GM21576 (cell line): ENCODE measurements around the gene KCNC2.
A peak's percentile ranks its signal among the peaks of the same experiment; 100 is the strongest.
"Not testable (repeated sequence)": the region's sequence is repeated elsewhere in the genome, so short reads cannot be mapped to it uniquely, and the experiment has no call there.

Experiments
- ATAC-seq: cut with Tn5 transposase; IDR thresholded peaks from one replicate; pipeline ENCODE4 v1.9.1; 2021; ENCODE audit warnings: mild to moderate bottlenecking, moderate library complexity; ENCODE audit not compliant: unreplicated experiment

Gene KCNC2

DNA sequence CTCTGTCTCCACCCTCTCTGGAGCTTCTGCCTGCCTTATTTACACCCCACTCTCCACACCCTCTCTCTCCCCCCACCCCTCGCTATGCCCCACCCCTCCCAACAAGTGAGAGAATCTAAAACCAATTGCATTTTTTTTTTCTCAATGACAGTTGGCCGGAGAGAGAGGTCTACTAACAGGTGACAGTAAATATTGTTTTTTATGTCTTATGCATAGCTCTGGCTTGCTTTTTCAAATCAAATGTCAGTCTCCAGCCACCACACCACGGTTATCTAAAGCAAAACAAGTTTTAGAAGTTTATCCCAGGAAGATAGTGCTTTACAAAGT, at the start of gene KCNC2:
KCNC2 (minus strand) TSS at position 28 of the 327 bp plus-strand sequence.
- ATAC-seq: no peak

DNA sequence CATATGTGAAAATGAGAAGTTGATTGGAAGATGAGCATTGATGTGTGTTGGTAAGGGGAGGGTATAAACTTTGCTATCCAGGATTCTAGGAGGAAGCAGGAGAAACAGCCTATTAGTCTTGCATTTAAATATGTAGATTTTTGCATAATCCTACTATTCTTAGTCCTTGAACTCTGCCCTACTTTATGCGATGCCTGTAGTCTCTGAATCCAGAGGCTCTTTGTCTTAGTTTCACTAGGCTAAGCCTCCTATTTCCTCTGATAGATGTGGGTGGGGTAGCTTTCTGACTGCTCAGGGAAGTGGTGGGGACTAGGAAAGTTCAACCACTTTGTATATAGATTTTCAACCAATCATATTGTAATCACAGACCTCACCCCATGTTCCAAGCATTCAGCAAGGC, 49.5 kb upstream of the KCNC2 start:
- no peak for ATAC-seq

DNA sequence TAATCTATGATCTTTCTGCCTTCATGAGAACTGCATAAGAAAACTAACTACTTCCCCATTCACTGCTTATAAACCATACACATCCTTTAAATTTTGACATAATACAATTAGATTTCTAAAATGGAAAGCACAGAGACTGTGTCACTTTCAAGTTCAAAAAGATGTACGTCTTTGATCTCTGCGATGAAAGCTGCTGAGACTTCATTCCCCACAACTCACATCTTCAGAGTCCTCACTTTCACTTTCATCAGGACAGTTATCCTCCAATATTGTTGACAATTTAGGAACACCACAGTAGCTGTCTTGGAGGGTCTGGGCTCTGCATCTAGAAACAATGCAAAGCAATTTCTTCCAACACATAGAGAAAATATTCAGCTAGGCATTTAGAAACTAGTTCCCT, 47.9 kb upstream of the KCNC2 start:
- no peak for ATAC-seq

DNA sequence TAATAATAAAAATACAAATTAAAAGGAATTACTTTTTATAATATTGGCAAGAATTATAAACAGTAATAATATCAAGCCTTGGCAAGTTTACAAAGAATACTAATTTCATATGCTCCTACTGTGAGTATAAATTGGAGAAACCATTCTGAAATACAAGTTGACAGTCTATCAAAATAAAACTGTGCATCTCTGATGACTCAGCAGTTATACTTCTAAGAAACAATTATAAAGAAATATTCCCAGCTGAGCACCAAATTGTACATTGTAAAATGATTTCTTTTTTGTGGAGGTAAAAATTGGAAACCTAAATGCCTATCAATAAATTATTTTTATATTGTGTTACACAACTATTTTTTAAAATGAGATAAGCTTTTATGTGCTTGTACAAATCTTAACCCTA, 35.5 kb upstream of the KCNC2 start:
- ATAC-seq: no peak

DNA sequence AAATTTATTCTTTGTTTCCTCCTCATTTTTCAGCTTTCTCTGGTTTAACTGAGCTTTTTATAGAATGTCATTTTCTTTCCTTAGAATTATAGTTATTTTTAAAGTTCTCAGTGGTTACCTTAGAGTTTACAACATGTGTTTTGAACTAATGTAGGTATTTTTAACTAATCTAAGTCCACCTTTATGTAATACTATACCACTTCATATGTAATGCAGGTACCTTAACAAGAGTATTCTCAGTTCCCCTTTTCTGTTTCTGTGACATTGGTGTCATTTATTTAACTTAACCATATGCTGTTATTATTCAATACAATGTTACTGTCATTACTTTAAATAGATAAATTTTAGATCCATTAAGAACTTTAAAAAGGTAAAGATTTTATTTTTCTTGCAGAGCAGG, 30.3 kb upstream of the KCNC2 start:
- peak; percentile 98 for ATAC-seq

DNA sequence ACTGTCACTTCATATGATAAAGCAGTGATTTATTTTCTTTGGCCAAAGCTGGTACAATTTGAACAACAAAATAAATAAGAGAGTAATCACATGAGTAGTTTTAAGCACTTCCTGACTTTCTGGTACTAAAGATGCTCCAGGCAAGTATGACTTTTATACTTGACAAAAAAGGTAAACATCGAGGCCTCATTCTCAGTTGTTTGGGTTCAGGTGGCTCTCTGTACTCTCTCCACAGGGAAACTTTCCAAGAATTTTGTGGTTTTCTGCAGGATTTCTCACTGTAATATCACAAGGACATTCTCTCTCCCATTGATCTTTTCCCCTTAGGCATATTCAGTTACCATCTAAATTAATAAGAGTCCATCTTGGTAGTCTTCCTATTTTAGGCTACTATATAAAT, 26.6 kb upstream of the KCNC2 start:
- ATAC-seq: no peak

DNA sequence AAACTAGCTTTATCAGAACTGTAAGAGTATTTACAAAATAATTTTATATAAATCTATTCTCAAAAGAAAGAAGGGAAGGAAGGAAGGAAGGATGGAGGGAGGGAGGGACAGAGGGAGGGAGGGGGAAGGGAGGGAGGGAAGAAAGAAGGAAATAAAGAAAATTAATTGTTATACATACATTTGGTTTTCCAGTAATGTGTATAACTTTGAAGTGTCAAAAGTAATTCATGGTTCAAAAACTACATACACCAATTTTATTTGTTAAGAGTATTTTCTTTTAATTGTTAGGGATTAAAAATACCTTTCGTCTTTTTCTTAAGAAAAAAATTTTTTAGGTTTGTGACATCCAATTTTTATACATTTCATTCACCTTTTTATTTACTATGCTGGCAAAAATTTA, 17.5 kb upstream of the KCNC2 start:
- no peak for ATAC-seq

DNA sequence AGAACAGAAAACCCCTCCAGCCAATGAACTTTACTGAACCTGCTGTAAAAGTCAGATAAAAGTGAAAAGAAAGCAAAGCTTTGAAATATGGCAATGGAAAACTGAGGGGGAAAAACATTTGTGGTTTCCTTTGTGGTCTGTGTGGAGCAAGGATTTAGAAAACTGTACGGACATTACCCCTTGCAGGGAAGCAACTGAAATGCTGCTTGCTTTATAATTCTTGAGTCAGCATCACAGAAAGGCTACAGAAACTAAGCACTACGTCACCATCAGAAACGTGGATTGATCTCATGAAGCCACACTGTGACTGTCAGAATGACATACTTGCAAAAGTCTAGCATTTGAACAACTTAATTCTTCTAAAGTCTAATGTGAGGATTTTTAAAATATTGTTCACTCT, 2.4 kb upstream of the KCNC2 start:
- no peak for ATAC-seq

DNA sequence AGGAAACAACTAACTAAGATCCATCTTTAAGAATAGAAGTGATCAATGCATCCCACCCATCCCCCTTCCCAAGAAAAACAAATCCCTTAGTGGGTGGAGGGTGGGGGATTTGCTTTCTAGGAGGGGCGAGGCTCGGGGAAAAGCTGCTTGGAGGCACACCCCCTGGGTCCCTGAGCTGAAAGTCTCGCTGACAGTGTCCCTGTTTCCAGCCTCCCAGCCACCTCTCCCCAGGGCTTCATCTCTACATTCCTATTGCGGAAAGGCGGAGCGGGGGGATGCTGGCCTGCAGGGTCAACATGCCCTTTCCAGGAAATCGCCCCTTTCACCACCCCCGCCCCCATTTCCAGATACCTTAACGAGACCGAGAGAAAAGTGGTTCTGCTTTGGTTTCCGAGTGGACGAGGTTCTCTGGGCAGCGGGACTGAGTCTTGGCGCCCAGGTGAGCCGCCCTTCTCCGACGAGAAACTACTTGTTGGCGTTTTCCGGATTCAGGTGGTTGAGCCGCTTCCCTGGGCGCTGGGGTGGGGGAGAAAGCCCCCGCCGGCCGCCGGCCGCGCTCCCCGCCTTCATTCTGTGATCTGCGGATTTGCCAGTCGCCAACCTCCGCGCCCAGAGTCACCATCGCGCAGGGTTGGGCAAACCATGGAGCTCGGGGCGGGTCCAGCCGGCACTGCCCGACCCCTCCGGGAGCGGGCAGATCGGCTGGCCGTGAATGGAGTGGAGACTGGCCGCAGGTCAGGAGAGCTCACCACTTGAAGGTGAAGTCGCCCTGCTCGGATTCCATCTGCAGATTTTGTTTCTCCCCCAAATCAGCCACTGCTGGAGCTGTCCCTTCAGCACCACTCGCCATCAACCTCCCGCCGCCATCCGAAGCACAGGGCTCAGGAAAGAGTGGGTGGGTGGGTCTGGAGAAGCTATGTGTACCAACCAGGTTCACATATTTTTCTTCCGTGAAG, 505 bp downstream of the KCNC2 start:
- no peak for ATAC-seq

DNA sequence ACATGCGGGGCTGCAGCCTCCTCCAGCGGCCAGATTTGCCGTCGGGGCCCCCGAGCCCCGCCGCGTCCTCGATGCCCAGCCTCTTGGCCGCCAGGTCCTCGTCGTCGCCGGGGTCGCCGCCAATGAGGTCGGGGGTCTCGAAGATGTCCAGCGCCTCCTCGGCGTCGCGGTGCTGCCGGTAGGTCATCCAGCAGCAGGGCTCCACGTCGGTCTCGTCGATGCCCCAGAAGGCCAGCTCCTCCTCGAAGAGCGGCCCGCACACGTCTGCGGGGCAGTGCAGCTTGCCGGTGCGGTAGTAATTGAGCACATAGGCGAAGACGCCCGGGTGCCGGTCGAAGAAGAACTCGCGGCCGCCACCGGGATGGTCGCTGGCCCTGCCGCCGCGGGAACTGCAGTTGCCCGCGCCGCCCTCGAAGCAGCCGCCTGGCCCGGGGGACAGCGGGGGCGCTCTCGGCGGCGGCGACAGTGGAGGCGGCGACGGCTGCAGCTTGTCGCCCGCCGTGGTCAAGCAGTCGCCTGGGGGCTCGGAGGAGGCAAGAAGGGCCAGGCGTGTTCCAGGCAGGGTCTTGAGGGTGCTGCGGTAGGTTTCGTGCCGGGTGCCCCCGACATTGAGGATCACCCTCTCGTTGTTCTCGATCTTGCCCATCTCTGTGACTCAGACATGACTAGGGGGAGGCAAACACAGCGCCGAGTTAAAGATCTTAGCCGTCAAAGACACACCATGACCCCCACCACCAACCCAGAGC, 2.1 kb downstream of the KCNC2 start:
- ATAC-seq: no peak

DNA sequence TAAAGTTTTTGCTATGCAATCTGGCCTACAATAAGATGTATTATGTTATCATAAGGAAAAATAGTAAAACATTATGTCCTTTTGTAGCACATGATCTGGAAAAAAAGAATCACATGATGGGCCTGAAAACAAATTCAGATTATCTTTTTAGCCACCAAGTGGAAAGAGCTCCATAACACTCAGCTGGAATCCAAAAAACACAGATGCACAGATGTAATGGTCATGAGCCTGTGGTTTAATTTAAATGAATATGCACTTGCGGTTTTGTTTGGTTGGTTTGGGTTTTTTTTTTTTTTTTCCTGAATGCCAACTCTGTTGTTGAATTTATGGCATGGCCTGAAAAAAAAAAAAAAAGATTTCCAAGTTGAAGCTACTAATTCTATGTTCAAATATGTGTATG, 4.1 kb downstream of the KCNC2 start:
- no peak for ATAC-seq

DNA sequence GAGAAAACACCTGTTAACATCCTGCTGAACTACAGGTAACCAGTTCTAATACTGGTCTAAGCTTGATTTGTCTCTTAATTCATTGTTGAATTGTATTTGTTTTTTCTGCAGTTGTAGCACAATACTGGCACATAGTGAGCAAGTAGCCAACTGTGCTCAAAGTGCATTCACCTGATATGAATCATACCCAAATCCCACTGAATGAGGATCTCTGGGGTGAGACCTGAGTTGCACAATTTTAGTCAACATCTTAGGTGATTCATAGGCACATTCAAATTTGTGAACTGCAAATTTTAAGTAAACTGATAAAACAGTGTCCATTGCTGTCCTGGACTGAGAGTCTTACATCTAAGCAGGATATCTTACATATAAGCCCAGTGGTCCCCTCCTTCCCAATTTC, 12.8 kb downstream of the KCNC2 start:
- no peak for ATAC-seq

DNA sequence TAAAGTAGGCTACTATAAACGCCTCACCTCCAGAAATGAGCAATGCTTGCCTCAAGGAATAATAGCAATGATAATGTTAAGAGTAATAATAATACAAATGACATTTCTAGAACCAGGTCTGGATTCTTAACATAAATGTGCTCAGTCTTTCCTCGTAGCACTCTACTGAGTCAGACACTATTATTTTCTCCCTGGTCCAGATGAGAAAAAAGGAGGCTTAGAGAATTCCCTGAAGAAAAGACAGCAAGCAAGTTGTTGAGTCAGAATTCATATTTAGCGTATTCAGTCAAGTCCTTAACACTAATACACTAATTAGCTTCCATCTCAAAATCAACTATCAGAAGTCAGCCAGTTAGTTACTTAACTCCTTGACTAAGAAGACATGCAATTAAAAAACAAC, 13.2 kb downstream of the KCNC2 start:
- no peak for ATAC-seq

DNA sequence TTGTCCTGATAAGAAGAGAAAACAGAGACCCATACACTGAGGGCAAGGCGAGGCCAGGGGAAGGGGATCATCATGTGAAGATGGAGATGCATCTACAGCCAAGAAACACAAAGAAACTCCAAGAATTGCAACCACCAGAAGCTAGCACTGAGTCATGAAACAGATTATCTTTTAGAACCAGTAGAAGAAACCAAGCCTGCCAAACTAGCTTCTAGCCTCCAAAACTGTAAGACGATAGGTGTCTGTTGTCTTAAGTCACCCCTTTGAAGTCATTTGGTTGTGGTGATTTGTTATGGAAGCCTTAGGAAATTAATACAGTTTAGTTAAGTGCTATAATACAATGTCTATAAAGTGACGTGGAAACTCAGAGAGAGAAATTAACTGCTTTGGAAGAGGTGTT, 15.4 kb downstream of the KCNC2 start:
- ATAC-seq: no peak

DNA sequence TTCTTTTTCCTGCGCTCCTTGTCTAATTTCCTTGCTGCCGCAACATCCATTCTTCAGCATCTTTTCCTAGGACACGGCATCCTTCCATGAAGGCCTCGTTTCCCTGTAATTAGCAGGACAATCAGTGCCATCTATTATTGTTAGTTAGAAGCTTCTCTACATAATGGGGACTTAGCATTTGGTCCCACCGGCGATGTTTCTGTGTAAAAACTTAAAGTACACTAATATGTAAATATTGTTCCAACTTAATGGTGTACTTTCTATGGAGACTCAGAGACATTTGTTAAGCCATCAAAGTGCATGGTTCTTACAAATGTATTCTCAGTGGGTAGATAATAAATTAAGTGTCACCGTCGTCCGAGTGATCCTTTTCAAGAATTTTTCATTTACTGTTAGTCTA, 17.4 kb downstream of the KCNC2 start:
- ATAC-seq: no peak

DNA sequence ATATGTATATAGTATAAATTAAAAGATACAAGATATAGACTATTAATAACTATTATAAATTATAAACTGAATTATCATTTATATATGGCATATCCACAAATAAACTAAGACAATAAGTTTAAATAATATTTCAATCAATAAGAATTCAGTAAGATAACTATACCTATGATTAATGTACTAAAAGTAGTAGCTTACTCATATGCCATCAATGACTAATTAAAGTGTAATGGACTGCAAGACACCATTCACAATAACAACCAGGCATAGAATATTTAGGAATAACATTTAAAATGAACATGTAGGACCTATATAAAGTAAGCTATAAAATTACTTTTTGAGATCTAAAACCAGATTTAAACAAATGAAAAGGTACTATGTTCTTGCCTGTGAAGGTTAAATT, 18.8 kb downstream of the KCNC2 start:
- no peak for ATAC-seq

DNA sequence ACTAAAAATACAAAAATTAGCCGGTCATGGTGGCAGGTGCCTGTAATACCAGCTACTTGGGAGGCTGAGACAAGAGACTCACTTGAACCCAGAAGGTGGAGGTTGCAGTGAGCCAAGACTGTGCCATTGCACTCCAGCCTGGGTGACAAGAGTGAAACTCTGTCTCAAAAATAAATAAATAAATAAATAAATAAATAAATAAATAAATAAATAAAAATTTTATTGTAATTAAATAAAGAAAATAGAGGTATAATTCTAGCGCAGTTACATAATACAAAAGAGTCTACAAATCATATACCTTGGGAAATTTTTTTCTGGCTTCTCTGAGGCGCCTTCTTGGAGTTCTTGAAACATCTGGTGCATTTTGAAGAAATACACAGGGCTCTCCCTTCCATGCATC, 23.8 kb downstream of the KCNC2 start:
- ATAC-seq: not testable (repeated sequence)

DNA sequence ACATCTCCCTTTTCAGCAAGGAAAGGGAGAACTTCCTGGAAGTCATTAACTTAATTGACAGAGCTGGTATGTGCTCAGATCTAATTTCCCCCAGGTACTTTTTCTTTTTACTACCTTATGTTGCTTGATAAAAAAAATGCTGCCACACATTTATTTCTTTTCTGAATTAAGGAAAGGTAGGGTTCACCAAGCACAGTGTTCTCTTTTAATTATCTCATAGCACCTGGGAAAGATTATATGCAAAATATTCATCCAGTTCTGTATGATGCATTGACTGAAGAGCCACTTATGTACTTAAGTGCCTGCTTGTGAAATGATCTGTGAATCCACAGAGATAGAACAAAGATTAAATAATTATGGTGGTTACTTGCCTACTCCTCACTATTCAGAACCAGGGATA, 25.1 kb downstream of the KCNC2 start:
- ATAC-seq: no peak

DNA sequence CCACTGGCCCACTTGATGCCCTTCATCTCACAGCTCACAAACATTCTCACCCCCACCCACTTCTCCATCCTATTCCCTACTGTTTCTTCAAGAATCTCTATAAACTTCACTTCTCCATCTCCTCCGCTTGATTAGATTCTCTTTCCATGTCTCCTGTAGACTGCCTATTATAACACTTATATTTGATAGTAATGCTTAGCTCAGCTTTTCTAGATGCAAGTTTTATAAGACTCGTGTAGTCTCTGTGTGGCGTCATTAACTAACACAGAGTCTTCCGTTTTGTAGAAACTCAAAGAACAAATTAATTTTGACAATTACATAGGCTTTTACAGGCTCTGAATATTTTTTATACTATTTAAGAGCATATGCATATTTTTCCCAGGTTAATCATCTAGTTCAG, 25.7 kb downstream of the KCNC2 start:
- ATAC-seq: no peak

DNA sequence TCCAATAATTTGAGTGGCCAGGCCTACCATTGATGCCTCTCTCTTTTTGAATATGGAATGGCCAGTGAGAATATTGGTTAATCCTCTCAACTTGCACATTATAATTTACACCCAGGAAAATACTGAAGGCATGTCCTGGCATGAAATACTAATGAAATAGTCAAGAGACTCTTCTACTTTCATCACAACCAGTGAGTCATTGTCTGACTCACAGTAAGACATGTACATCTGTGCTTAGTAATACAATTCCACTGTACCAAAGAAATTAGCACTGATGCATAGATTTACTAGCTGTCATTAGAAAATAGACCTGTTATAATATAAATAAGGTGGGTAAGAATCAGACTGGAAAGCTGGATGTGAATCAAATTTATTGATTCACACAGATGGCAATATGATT, 31.6 kb downstream of the KCNC2 start:
- ATAC-seq: peak; percentile 67

DNA sequence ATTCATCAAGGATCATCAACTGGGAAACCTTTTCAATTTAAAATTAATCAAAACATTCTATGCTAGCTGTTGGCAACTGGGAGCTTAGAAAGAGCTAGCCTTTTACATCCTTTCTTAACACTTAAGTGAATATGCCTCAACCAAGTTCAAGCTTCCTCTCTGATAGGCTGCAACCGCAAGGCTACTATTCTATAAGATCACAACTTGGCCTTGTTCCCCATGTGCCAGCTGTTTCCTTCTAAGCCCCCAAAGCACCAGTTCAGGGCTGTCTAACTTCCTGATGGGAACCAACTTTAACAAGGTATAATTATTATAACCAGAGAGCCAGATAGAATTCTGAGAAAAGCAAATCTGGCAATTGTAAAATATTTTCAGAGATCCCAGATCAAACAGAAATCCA, 37.0 kb downstream of the KCNC2 start:
- ATAC-seq: no peak

DNA sequence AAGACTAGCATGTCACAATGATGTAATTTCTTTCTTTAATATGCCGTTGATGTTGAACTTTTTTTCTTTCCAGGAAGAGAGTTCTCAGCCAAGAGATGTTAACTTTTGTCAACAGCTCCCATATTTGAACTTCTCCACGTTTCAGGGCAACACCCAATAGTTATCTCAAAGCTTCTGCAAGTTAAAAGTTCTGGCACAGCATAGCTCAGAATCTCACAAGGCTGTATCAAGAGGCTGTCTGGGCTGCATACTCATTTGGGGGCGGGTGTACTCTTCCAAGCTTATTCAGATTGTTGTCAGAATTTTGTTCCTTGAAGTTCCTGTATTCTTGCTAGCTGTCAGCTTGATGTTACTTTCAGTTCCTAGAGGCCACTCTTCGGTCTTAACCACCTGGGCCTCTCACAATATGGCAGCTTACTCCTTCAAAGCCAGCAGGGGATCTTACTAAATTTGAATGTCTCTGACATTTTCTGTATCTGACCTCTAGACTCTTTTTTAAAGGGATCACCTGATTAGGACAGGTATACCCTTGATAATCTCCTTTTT, 38.9 kb downstream of the KCNC2 start:
- ATAC-seq: peak; percentile 65
